Measurements from ENCODE around the gene YBX2.
A peak's percentile ranks its signal among the peaks of the same experiment; 100 is the strongest.

The YBX2 gene

GRCh38 chr17:7296189-7296861 lies 1.9 kb upstream of the YBX2 start:
- DNase-seq (ENCODE audit: low read depth) = peak; percentile 26

DNA sequence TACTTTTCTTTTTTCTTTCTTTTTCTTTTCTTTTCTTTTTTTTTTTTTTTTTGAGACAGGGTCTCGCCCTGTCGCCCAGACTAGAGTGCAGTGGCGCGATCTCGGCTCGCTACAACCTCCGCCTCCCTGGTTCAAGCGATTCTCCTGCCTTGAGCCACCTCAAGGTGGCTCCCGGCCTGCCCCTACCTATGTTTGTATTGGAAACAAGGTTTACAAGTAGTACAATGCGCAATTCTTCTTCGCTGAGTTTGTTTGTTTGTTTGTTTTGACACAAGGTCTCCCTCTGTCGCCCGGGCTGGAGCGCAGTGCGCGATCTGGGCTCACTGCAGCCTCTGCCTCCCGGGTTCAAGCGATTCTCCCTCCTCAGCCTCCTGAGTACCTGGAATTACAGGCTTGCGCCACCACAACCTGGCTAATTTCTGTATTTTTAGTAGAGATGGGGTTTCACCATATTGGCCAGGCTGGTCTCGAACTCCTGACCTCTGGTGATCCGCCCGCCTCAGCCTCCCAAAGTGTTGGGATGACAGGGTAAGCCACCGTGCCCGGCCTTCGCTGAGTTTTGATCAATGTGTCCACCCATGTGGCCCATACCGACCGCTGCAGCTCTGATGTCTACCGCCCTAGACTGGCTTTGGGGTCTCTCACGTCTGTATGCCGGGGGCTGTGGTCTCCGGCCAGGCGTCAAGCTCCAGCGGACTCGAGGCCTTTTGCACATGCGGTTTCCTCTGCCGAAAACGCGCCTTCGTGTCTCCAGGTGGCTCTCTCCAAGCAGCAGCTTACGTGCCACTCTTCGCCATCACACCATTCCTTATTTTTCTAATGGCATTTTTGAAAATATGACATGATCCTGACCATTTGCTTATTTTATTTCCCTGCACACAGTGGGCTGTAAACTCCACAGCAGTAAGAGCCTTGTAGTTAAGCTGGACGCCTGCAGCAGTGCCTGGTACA lies 1.1 kb upstream of the YBX2 start:
- no peak for DNase-seq (ENCODE audit: low read depth)

- DNase-seq (ENCODE audit: low read depth) = no peak
These were observed 424 bp downstream of the YBX2 start for GRCh38 chr17:7293816-7294613.

DNA sequence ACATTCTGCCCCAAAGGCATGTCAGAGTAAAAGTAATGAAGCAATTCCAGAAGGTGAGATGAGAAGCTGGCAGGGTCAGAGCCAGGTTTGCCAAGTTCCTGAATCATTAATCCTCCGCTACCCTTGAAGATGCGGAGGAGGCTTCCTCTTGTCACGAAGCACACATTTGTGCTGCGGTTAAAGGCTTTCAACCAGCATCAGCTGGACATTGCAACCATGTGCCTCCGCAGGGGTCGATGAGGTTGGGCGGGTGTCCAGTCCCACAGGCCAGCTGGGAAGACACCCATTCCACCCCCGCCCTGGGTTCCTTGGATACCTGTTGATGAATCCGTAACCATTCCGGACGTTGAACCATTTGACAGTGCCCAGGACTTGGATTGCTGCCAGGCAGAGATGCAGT lies 1.3 kb downstream of the YBX2 start:
- no peak for DNase-seq (ENCODE audit: low read depth)

- DNase-seq (ENCODE audit: low read depth) = no peak
These were observed 1.7 kb downstream of the YBX2 start for GRCh38 chr17:7292729-7293128.

- no peak for DNase-seq (ENCODE audit: low read depth)
These were observed 2.2 kb downstream of the YBX2 start for GRCh38 chr17:7292194-7292593.

DNA sequence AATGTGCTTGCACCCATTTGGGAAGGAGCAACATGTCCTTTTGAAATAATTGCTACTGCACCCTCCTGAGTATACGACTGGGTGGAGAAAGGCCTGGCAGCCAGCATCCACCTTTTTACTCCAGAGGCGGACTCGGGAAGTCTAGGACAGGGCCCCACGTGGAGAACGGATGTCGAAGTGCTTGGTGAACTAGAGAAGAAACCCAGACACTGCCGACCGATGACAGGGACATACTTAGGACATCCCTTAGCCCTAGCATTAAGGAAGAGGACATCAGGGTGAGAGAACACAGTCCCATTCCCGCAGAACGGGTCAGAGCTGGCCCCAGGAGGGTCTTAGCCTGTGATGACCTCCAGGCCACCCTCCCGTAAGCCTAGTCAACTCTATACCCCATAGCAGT lies 3.8 kb downstream of the YBX2 start:
- DNase-seq (ENCODE audit: low read depth) = no peak

DNA sequence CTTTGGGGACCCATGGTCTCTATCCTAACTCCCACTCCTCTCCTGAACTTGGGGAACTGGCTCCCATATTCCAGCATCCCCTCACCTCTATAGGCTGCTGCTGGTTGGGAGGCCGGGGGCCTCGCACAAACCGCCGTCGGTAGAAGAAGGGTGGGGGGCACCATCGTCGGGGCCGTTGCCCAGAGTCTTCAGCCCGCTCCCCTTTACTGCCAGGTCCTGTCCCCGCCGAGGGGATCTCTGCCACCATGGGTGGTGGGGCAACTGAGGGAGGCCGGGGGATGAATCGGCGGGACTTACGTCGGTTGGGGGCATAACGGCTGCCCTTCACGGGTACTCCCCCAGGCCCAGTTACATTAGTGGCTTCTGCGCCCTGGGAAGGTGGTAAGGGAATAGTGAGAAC lies 4.3 kb downstream of the YBX2 start:
- DNase-seq (ENCODE audit: low read depth) = no peak

GRCh38 chr17:7289256-7290032 lies 5.0 kb downstream of the YBX2 start:
- DNase-seq (ENCODE audit: low read depth) = no peak

- DNase-seq (ENCODE audit: low read depth) = no peak
These were observed 8.8 kb downstream of the YBX2 start for GRCh38 chr17:7285679-7286078.

GRCh38 chr17:7284911-7285310 lies 9.5 kb downstream of the YBX2 start:
- no peak for DNase-seq (ENCODE audit: low read depth)

- no peak for DNase-seq (ENCODE audit: low read depth)
These were observed 10.8 kb downstream of the YBX2 start for GRCh38 chr17:7283471-7284216.

DNA sequence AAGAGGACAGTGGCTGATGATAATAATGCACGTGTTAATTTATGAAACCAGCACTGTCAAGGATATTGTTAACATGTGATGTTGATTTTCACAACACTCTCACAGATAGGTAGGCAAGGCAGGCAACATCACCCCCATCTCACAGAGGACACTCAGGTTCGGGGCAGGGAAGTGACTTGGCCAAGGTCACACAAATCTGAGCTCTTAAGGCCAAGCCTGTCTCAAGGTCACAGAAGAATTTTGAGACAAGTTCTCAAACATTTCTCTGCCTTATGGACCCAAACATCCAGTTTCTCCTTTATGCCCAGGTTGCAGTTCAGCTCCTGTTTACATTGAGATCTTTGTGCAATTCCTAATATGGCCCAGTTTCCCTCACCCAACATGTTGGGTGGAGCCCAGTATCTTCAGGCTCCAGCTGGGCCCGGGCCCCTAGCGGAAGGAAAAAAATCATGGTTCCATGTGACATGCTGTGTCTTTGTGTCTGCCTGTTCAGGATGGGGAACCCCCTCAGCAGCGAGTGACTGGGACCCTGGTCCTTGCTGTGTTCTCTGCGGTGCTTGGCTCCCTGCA lies 11.6 kb downstream of the YBX2 start:
- no peak for DNase-seq (ENCODE audit: low read depth)

- no peak for DNase-seq (ENCODE audit: low read depth)
These were observed 12.3 kb downstream of the YBX2 start for GRCh38 chr17:7281953-7282751.

- DNase-seq (ENCODE audit: low read depth) = peak; percentile 56
These were observed 13.1 kb downstream of the YBX2 start, which contains the start of gene SLC2A4 for GRCh38 chr17:7281074-7281952. Gene SLC2A4, plus strand, starts transcription at chr17:7281718. Its CDS starts 217 bp downstream, at chr17:7281935.

DNA sequence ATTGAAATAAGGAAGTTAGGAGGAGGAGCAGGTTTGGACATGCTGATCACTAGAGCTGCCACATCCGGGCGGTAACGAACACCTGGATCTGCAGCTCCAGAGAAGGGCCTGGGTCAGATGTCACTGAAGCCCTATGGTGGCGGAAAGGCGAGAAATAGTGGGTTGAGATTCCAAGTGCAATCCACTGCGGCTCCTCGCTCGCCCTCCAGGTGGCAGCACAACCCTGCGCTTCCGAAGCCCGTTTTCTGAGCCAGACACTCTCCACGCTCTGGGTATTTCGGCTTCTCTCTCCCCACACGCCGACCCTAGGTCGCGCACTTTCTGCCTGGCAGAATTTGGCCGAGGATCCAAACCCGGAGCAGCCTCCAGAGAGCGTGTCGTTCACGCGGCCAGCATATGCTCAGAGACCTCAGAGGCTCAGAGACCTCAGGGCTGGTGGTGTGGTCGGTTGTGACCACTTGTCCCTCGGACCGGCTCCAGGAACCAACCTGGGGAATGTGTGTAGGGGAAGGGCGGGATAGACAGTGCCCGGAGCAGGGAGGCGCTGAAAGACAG lies 13.8 kb downstream of the YBX2 start:
- DNase-seq (ENCODE audit: low read depth) = peak; percentile 75

- no peak for DNase-seq (ENCODE audit: low read depth)
These were observed 15.0 kb downstream of the YBX2 start for GRCh38 chr17:7279448-7279847.

- DNase-seq (ENCODE audit: low read depth) = no peak
These were observed 27.7 kb downstream of the YBX2 start for GRCh38 chr17:7266784-7267183.

DNA sequence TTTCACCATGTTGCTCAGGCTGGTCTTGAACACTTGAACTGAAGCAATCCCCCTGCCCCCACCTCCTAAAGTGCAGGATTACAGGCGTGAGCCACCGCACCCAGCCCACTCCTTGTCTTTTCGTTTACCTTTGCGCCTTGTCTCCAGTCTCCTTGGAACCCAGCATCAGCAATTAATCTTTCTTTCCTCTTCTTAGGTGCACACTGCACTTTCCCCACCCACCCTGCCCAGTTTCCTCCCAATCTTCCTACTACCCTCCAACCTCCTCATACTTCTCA lies 30.7 kb downstream of the YBX2 start:
- no peak for DNase-seq (ENCODE audit: low read depth)
